OCI-LY3 (cell line): ENCODE measurements around the gene RNF138.

Experiments used
- H2AFZ ChIP-seq: fragments of 200-600, 300-600 bp; shearing (Covaris generic); 2 replicates; pipeline ENCODE4 v1.6.0; 2014; ENCODE audit warnings: antibody characterized with exemption, low read depth, low read length
- H3K27ac ChIP-seq: fragments of 200-600, 300-600 bp; sonication (generic); 2 replicates; pipeline ENCODE4 v1.5.1; 2014; ENCODE audit warnings: mild to moderate bottlenecking, low read length, moderate library complexity, mixed read lengths
- H3K27me3 ChIP-seq: fragments of 200-600, 300-600 bp; sonication (generic); 2 replicates; pipeline ENCODE4 v1.6.1; 2014; ENCODE audit warnings: low read depth, low read length, mixed read lengths
- H3K36me3 ChIP-seq: fragments of 200-600, 300-600 bp; sonication (generic); replicated peaks from 2 replicates; pipeline ENCODE3; 2014; ENCODE audit warnings: low read depth, low read length, mixed read lengths
- H3K4me1 ChIP-seq: fragments of 300-600, 200-600 bp; sonication (generic); 2 replicates; pipeline ENCODE4 v1.6.1; 2014; ENCODE audit warnings: low read length, mixed read lengths
- H3K4me2 ChIP-seq: fragments of 200-600, 300-600 bp; sonication (generic); 2 replicates; pipeline ENCODE4 v1.6.1; 2014; ENCODE audit warnings: low read length, mixed read lengths
- H3K4me3 ChIP-seq: fragments of 300-600, 200-600 bp; sonication (generic); 2 replicates; pipeline ENCODE4 v1.5.1; 2014; ENCODE audit warnings: antibody characterized with exemption, mild to moderate bottlenecking, low read length, moderate library complexity
- H3K79me2 ChIP-seq: fragments of 300-600, 200-600 bp; shearing (Covaris generic); 2 replicates; pipeline ENCODE4 v1.6.1; 2014; ENCODE audit warnings: mild to moderate bottlenecking, low read length, mixed read lengths
- H3K9ac ChIP-seq: fragments of 300-600, 200-600 bp; shearing (Covaris generic); 2 replicates; pipeline ENCODE4 v1.6.0; 2014; ENCODE audit warnings: mild to moderate bottlenecking, low read length, moderate library complexity
- H3K9me3 ChIP-seq: fragments of 200-600, 300-600 bp; shearing (Covaris generic); 2 replicates; pipeline ENCODE4 v1.6.1; 2014; ENCODE audit warnings: low read length, mixed read lengths; ENCODE audit not compliant: insufficient read depth
- H4K20me1 ChIP-seq: fragments of 200-600, 300-600 bp; sonication (generic); 2 replicates; pipeline ENCODE4 v1.6.1; 2016; ENCODE audit warnings: low read length, mixed read lengths; ENCODE audit not compliant: insufficient read depth
- EZH2phosphoT487 ChIP-seq: fragments of 200-600 bp; shearing (Covaris generic); IDR thresholded peaks from 2 replicates; pipeline ENCODE4 v1.6.1; 2018; ENCODE audit warnings: antibody characterized with exemption, mixed run types, low read depth
- TF ChIP-seq, protein P1 (sequence below): fragments of 200-600, 300-600 bp; sonication (generic); IDR thresholded peaks from 2 replicates; pipeline ENCODE4 v1.5.1; 2014; ENCODE audit warnings: antibody characterized with exemption, low read length, low read depth

The RNF138 gene

DNA sequence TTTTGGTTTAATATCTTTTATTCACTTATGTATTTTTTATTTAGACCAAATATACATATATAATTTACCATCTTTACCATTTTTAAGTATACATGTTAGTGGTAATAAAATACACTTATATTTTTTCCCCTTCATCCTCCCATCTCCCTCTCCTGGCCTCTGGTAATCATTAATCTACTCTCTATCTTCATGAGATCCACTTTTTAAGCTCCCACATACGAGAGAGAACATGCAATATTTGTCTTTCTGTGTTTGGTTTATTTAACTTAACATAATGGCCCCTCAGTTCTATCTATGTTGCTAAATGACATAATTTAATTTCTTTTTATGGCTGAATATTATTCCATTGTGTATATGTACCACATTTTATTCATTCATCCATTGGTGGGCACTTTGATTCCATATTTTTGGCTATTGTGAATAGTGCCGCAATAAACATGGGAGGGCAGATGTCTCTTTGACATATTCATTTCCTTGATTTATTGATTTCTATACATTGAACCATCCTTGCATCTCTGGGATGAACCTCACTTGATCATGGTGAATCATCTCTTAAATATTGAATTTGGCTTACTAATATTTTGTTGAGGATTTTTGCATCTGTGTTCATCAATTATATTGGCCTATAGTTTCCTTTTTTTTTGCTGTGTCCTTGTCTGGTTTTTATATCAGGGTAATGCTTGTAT, 56.7 kb downstream of the RNF138 start:
- H3K27me3 ChIP-seq, result no peaks in the 10 kb centered on the region
- H3K4me1 ChIP-seq, result peaks cover 12% of the 10 kb centered on the region
- no peak for TF ChIP-seq EZH2phosphoT487
- TF ChIP-seq, protein P1, sequence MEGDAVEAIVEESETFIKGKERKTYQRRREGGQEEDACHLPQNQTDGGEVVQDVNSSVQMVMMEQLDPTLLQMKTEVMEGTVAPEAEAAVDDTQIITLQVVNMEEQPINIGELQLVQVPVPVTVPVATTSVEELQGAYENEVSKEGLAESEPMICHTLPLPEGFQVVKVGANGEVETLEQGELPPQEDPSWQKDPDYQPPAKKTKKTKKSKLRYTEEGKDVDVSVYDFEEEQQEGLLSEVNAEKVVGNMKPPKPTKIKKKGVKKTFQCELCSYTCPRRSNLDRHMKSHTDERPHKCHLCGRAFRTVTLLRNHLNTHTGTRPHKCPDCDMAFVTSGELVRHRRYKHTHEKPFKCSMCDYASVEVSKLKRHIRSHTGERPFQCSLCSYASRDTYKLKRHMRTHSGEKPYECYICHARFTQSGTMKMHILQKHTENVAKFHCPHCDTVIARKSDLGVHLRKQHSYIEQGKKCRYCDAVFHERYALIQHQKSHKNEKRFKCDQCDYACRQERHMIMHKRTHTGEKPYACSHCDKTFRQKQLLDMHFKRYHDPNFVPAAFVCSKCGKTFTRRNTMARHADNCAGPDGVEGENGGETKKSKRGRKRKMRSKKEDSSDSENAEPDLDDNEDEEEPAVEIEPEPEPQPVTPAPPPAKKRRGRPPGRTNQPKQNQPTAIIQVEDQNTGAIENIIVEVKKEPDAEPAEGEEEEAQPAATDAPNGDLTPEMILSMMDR, result no peak
- peaks cover 6% of the 10 kb centered on the region for H3K36me3 ChIP-seq
- no peak overlapping the region for H3K4me2 ChIP-seq
- H4K20me1 ChIP-seq, result no peaks in the 10 kb centered on the region
- H2AFZ ChIP-seq, result no peak overlapping the region
- H3K9ac ChIP-seq, result no peak overlapping the region
- no peak overlapping the region for H3K4me3 ChIP-seq
- H3K79me2 ChIP-seq, result no peaks in the 10 kb centered on the region
- H3K9me3 ChIP-seq, result peaks cover 3% of the 10 kb centered on the region; the same call in 1 of the 2 replicates
- no peak overlapping the region for H3K27ac ChIP-seq

DNA sequence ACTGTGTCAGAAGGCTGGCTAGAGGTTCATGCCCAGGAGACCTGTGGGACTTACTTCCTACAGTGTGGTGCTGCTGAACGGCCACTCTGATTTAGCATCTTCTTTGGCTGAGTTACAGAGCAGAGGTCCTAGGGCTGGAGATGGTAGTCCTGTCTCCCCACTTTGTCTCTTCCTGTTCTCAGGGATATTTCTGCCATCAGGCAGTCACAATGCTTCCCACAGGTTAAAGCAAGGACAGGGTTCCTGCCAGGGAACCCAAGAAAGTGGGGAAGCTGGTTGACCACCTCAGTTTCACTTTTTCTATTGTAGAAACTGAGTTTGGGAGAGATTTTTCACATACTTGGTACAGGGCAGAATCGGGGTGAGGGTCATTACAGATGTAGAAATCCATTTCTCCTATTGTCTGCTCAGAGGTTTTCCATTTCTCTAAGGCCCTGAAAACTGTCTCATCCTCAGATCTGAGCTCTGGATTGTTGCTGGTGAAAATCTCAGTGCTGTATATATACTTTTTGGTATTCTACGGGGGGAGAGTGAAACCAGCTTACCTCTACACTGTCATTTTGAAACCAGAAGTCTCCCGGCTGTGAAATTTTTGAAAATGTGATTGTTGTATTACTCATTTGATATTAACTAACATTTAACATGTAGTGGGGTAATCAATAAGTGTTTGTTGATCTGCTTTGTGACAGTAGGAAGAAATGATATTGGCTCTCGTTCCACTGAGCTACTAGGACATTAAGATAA, 61.2 kb downstream of the RNF138 start:
- TF ChIP-seq EZH2phosphoT487, result no peak
- TF ChIP-seq, protein P1, result no peak
- peak overlapping the region; percentile 90 for H3K4me2 ChIP-seq
- peak overlapping the region; percentile 71 for H3K4me3 ChIP-seq
- H4K20me1 ChIP-seq, result no peaks in the 10 kb centered on the region
- H3K9ac ChIP-seq, result peak overlapping the region; percentile 61
- H3K79me2 ChIP-seq, result no peaks in the 10 kb centered on the region
- peak overlapping the region; percentile 73 for H2AFZ ChIP-seq
- H3K9me3 ChIP-seq, result peaks cover 3% of the 10 kb centered on the region; the same call in 1 of the 2 replicates
- H3K36me3 ChIP-seq, result peaks cover 12% of the 10 kb centered on the region
- peak overlapping the region; percentile 75 for H3K27ac ChIP-seq
- peaks cover 18% of the 10 kb centered on the region for H3K4me1 ChIP-seq
- no peaks in the 10 kb centered on the region for H3K27me3 ChIP-seq

DNA sequence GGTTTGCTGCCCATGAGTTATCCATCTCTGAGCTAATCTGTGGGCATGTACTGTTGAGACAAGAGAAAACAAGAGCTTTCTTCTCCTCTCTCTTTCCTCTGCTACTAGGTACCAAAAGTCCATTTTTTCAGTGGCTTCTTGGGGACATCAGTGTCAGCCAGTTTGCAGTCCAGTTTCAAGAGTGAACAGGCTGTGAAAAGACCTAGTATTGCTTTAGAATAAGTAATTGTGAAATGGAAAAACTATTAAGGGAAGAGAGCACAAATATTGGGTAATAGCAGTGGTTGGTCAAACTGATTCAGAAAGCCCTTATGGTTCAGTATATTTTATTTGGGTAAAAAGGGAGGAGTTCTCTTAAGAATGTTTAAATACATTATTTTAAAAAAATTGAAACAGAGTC, 65.2 kb downstream of the RNF138 start:
- Histone ChIP-seq H3K36me3 (peaks cover 7% of the 10 kb centered on the region), H3K9me3 (no peaks in the 10 kb centered on the region), H3K27ac (no peak overlapping the region), H3K79me2 (no peaks in the 10 kb centered on the region), H2AFZ (no peak overlapping the region), H3K4me1 (peaks cover 19% of the 10 kb centered on the region), H3K9ac (no peak overlapping the region), H3K27me3 (no peaks in the 10 kb centered on the region), H3K4me3 (no peak overlapping the region), H3K4me2 (no peak overlapping the region), H4K20me1 (no peaks in the 10 kb centered on the region)
- no peak for TF ChIP-seq EZH2phosphoT487
- TF ChIP-seq, protein P1, result no peak

DNA sequence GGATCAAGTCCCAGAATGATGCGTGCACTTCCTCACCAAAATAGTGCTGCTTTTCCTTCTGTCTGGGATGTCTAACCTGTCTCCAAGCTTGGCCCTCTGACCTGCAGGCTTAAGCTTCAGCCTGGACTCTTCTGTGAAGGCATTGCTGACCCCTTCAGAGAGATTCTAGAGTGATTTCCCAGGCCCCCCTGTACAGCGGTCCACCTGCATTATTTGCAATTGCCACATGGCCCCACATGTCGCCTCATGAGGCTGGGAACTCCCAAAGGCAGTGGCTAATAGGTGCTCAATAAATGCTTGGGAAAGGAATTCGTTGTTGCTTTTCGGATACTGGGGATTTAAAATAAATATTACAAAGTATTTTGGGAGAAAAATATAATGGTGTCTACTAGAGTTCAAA, 65.9 kb downstream of the RNF138 start:
- H3K4me3 ChIP-seq, result peak overlapping the region; percentile 74
- H3K4me2 ChIP-seq, result peak overlapping the region; percentile 96
- H3K36me3 ChIP-seq, result peaks cover 6% of the 10 kb centered on the region
- H2AFZ ChIP-seq, result peak overlapping the region; percentile 83
- no peaks in the 10 kb centered on the region for H3K27me3 ChIP-seq
- TF ChIP-seq EZH2phosphoT487, result no peak
- TF ChIP-seq, protein P1, result no peak
- no peak overlapping the region for H3K27ac ChIP-seq
- no peaks in the 10 kb centered on the region for H4K20me1 ChIP-seq
- peaks cover 15% of the 10 kb centered on the region for H3K4me1 ChIP-seq
- no peaks in the 10 kb centered on the region for H3K79me2 ChIP-seq
- no peaks in the 10 kb centered on the region for H3K9me3 ChIP-seq
- H3K9ac ChIP-seq, result peak overlapping the region; percentile 32; the same call in 1 of the 2 replicates
